ENCODE measurements around the gene NANOS1.

The NANOS1 gene

DNA sequence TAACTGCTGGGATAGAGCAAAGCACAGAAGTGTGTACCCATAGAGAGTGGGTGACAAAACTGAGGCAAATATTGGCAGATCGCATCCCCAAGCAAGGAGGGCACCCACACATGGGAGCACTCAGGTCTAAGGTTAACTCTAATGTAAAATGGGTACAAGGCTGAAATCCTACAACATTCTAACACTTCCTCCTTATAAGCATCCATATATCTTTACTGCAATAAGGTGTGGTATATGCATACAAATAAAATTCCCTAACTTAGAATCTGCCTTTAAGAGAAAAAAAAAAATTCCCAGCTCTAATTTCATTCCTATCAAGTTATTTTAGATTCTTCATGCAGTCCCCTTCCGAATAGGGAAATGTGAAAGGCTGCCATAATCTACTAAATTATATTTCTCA lies 32.4 kb downstream of the NANOS1 start:
- no peak for DNase-seq

GRCh38 chr10:119070395-119071165 lies 41.1 kb downstream of the NANOS1 start:
- no peak for DNase-seq

- DNase-seq = no peak
Observed at GRCh38 chr10:119073584-119073983, 44.1 kb downstream of the NANOS1 start.

DNA sequence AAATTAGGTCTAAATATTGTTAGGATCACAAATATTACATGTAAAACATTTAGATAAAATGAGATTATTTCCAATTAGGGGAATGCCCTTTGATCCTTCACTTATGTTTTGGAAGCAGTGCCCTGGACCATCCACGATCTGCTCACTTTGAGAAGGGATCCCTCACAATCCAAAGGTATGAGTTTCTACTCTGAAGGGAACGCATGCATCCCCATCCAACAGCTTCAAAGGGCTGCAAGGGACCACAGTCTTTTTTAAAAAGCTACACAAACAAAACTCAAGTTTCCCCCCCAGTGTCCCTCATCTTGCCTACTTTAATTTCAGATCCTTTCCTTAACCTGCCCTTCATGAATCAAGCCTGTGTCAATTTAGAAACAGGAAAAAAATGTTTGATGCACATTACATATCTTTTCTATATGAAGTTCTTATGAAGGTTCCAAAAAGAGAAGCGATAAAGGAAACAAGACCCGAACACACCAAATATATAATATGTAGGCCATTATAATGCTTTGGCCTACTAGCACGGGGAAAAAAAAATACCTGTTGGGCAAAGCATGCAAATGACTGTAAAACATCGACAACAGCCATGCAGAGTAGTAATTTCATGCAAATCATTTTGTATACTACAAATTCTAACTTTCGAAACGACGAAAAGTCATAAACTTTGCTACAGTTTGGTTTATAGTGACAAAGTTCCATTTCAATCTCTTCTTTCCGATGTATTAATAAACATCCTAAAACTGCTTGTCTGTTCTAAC lies 49.1 kb downstream of the NANOS1 start:
- DNase-seq = no peak

DNA sequence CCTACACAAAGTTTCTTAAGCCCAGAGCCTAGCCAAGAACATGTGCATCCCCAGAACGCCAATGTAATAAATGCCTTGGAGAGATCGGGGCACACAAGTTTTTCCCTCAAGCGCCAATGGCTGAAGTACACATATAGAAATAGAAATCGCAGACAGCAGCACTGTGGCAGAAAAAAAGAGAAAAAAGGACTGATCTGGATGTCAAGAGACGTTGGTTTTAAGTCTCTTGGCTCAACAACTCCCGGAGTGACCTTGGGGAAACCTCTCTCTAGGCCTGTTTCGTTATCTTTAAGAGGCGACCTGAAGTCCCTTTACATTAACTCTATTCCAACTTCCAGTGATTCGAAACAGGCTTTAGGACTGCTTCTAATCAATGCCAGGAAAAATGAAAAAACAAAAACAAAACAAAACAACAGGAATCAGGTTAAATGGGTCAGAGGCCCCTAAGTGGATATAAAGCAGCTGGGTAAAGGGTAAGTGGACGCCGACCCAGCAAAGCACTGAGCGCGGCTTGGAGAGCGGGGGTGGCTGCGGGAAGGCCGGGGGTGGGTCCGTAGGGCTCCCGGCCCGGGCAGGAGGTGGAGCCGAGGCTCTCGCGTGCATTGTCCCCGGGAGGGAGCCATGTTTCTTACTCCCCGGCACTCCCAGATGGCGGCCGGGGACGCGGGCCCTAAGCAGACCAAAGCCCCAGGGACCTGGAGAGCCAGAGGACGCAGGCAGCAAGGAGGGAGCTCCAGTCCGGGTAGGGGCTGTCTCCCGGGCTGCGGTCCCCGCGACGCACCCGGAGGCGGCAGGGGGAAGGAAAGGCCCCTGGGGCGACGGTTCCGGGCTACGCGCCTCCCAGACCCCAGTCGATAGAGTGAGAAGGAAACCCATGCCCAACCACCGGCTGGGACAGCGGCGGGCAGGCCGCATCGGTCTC lies 50.3 kb downstream of the NANOS1 start:
- peak; percentile 82 for DNase-seq

DNA sequence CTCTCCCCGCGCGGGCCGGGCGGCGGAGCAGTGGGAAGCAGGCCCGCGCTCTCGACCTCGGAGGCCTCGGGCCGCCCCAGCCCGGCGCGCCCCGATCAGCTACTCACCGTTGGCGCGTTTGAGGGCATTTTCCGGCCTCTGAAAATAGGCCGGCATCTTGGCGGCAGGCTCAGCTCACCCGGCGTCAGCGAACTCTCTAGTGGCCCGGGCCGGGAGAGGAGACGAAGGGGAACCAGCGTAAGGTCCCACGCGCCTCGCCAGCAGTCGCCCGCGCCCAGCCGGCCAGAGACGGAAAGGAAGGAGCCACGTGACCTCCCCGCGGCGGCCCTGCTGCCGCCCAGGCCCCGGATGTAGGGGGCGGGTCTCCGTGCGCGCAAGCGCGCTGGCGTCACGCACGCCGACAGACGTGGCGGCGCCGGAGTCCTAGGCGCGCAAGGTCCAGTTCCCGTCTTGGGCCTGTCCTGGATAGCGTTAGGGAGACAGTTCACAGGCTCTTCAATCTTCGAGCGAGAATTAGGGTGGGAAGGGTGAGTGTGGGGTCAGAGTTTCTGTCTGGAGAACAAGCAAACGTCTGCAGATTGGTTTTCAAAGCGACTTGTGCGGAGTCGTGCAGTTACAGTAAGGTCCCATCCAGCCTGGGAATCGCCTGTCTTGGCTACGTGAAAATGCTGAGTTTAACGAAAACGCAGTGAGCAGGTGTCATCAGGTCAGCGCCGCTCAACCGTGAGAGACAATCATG lies 51.2 kb downstream of the NANOS1 start, which contains the start of gene EIF3A:
Gene EIF3A, minus strand, starts transcription at position 297 of the 739 bp plus-strand sequence. Its CDS starts 141 bp downstream, at position 156.
- DNase-seq = peak; percentile 95
